Esophagus muscularis mucosa (tissue), 4 donors: ENCODE measurements around the gene TAF1B. TPM values are rescaled to one million over a fixed set of nuclear protein-coding genes. Genes with fewer than 3 reads are reported as not detected.

ENCODE experiments used
- DNase-seq: peaks from one replicate; pipeline ENCODE4 v3.0.0-alpha.2; 2017; ENCODE audit errors: extremely low spot score
- H3K27ac ChIP-seq, 4 donors: fragments of 200-600 bp; sonication (generic); replicated peaks in 1 of 4; 1 replicate in 3 of 4; 2 replicates in 1 of 4; pipeline ENCODE4 v1.5.1; 2016 to 2019; ENCODE audit warnings: mild to moderate bottlenecking in 1 of 4
- H3K27me3 ChIP-seq, 4 donors: fragments of 200-600 bp; sonication (generic); one replicate each; pipeline versions ENCODE4 v1.5.1 to v1.6.0; 2016 to 2019
- H3K36me3 ChIP-seq, 4 donors: fragments of 200-600 bp; sonication (generic); one replicate each; pipeline ENCODE4 v1.5.1; 2016 to 2019
- H3K4me1 ChIP-seq, 4 donors: fragments of 200-600 bp; sonication (generic); one replicate each; pipeline ENCODE4 v1.5.1; 2016 to 2019
- H3K4me3 ChIP-seq, 4 donors: fragments of 200-600 bp; sonication (generic); 1 replicate in 2 of 4; 2 replicates in 2 of 4; pipeline ENCODE4 v1.5.1; 2016 to 2019; ENCODE audit warnings: mild to moderate bottlenecking in 4 of 4, moderate library complexity in 1 of 4
- H3K9me3 ChIP-seq, 4 donors: fragments of 200-600 bp; sonication (generic); 1 replicate in 3 of 4; 2 replicates in 1 of 4; pipeline ENCODE4 v1.5.1; 2016 to 2019
- CTCF ChIP-seq, 3 experiments: fragments of 200-600 bp in 2 of 3; fragments of 450-650 bp in 1 of 3; sonication (generic) in 2 of 3; IDR thresholded peaks; one replicate each; pipeline ENCODE4 v1.5.1; 2017 to 2019; ENCODE audit warnings: antibody characterized with exemption in 3 of 3, mild to moderate bottlenecking in 2 of 3, moderate library complexity in 1 of 3
- EP300 ChIP-seq: sonication (generic); formaldehyde crosslinking; IDR thresholded peaks from one replicate; pipeline ENCODE4 v1.6.1; 2017; ENCODE audit warnings: antibody characterized with exemption
- POLR2A ChIP-seq: fragments of 450-650 bp; IDR thresholded peaks from one replicate; pipeline ENCODE4 v1.6.1; 2017; ENCODE audit warnings: antibody characterized with exemption, moderate library complexity, mild to moderate bottlenecking, low read depth
- POLR2AphosphoS5 ChIP-seq, 2 donors: sonication (generic); formaldehyde crosslinking; IDR thresholded peaks; one replicate each; pipeline ENCODE4 v1.6.1; 2017; ENCODE audit warnings: antibody characterized with exemption in 2 of 2
- WGBS: methylation state at CpG from one replicate; pipeline ENCODE4 v1.1.5; 2018; 5-methylcytosine and 5-hydroxymethylcytosine counted together
- intact Hi-C: fragments of 100-400 bp; cut with DNase I; formaldehyde crosslinking; loops from one replicate; pipeline ENCODE4 v1.15.1; 2023
- total RNA-seq, 4 donors: library from RNA; depleted of rRNA; stranded (reverse); fragments of >200 nt; gene quantifications; one replicate each; pipeline versions ENCODE4 v1.1.0 to v1.2.1, GENCODE V29; 2016

TAF1B gene
- total RNA-seq, 4 donors from 2014 or later, result 7.1 to 10.1 (median 8.0) TPM

- no peak for DNase-seq
- Histone ChIP-seq H3K9me3 (peaks cover 0 to 17% (median 0%) of the 10 kb centered on the region in 4 donors), H3K4me1 (no peaks in the 10 kb centered on the region), H3K36me3 (peaks cover 4 to 49% (median 35%) of the 10 kb centered on the region in 4 donors), H3K27me3 (no peaks in the 10 kb centered on the region), H3K27ac (no peak overlapping the region), H3K4me3 (no peak overlapping the region)
- intact Hi-C loops, result no loop called here
- WGBS, result 86% methylated on average over 7 of the region's 17 CpGs
- TF ChIP-seq EP300 (no peak), POLR2AphosphoS5 (IDR thresholded peaks at IDR 0.05) (no peak), POLR2A (no peak), CTCF (IDR thresholded peaks at IDR 0.05) (no peak)
These were observed 40.6 kb downstream of the TAF1B start for GRCh38 chr2:9883897-9884296.

- 90% methylated on average over 6 of the region's 6 CpGs for WGBS
- H3K27me3 ChIP-seq, result no peaks in the 10 kb centered on the region
- no peak overlapping the region for H3K4me3 ChIP-seq
- DNase-seq, result no peak
- H3K4me1 ChIP-seq, result no peaks in the 10 kb centered on the region
- TF ChIP-seq POLR2AphosphoS5 (IDR thresholded peaks at IDR 0.05) (no peak), POLR2A (no peak), CTCF (IDR thresholded peaks at IDR 0.05) (no peak), EP300 (no peak)
- intact Hi-C loops, result no loop called here
- peaks cover 4 to 44% (median 30%) of the 10 kb centered on the region in 4 donors for H3K36me3 ChIP-seq
- H3K27ac ChIP-seq, result no peak overlapping the region
- H3K9me3 ChIP-seq, result peaks cover 0 to 17% (median 0%) of the 10 kb centered on the region in 4 donors
These were observed 41.2 kb downstream of the TAF1B start for GRCh38 chr2:9884436-9884835.

GRCh38 chr2:9885036-9885684 is 41.9 kb downstream of the TAF1B start:
- 72% methylated on average over 4 of the region's 4 CpGs for WGBS
- intact Hi-C loops, result no loop called here
- H3K4me3 ChIP-seq, result no peak overlapping the region
- no peaks in the 10 kb centered on the region for H3K27me3 ChIP-seq
- peaks cover 0 to 17% (median 0%) of the 10 kb centered on the region in 4 donors for H3K9me3 ChIP-seq
- H3K4me1 ChIP-seq, result no peaks in the 10 kb centered on the region
- H3K27ac ChIP-seq, result no peak overlapping the region
- no peak for DNase-seq
- TF ChIP-seq POLR2A (no peak), EP300 (no peak), POLR2AphosphoS5 (IDR thresholded peaks at IDR 0.05) (no peak), CTCF (IDR thresholded peaks at IDR 0.05) (no peak)
- H3K36me3 ChIP-seq, result peaks cover 4 to 38% (median 26%) of the 10 kb centered on the region in 4 donors

GRCh38 chr2:9887513-9887912 is 44.2 kb downstream of the TAF1B start:
- no peak overlapping the region for H3K27ac ChIP-seq
- TF ChIP-seq EP300 (no peak), CTCF (IDR thresholded peaks at IDR 0.05) (no peak), POLR2A (no peak), POLR2AphosphoS5 (IDR thresholded peaks at IDR 0.05) (no peak)
- peaks cover 0 to 17% (median 0%) of the 10 kb centered on the region in 4 donors for H3K9me3 ChIP-seq
- intact Hi-C loops, result no loop called here
- H3K27me3 ChIP-seq, result no peaks in the 10 kb centered on the region
- DNase-seq, result no peak
- peaks cover 4 to 30% (median 24%) of the 10 kb centered on the region in 4 donors for H3K36me3 ChIP-seq
- no peaks in the 10 kb centered on the region for H3K4me1 ChIP-seq
- 95% methylated on average over 1 of the region's 1 CpG for WGBS
- H3K4me3 ChIP-seq, result no peak overlapping the region
